ENCODE measurements around the gene ZNF276. TPM values are rescaled to one million over a fixed set of nuclear protein-coding genes. Genes with fewer than 3 reads are reported as not detected.
"Not testable (repeated sequence)": the region's sequence is repeated elsewhere in the genome, so short reads cannot be mapped to it uniquely, and the experiment has no call there.

ZNF276 gene
- polyA plus RNA-seq, 10 donors = 16.6 to 25.5 (median 21.9) TPM

DNA sequence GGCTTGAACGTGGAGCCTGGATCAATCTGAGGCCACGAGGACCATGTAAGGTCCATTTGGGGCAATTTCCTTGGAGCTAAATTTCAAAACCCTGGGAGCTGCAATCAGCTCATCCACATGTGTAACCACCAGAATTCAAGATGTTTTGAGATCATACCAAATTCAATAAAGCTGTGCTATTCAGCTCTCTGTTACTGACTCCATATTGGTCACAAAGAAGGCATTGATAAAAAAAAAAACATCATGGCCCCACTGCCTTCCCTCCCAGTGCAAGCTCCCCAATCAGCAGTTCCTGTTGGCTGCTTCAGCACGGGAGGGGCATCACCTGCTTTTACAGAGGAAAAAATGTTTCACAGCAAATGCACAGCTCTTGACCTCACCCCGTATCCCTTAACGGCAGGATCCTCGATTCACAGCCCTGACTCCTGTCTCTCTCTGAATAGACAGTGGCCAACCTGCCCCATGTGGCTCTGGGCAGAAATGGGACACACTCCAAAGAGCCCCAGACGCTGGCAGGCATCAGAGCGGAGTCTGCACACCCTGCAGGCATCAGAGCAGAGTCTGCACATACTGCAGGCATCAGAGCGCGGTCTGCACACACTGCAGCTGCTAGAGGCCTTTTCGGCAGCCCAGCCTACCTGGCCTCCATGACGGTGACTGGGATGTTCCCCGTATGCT lies 58.0 kb downstream of the ZNF276 start:
- DNase-seq = no peak

GRCh38 chr16:89779909-89780305 lies 58.6 kb downstream of the ZNF276 start:
- no peak for DNase-seq

DNA sequence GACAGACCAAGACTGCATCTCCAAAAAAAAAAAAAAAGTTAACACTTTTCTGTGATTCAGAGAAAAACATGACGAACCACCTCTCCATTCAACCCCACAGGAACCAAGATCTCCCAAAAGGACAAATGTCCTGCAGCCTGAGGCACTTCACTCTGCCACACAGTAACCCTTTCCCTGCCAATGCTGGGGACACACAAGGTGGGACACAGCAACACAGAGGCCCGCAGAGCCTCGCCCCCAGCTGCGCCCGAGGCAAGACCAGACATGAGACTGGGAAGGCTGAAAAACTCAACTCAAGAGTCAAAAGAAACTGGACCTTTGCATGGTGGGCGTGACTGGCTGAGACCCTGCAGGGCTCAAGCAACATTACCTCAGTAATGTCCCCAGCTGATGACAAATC lies 61.2 kb downstream of the ZNF276 start:
- DNase-seq = no peak

- DNase-seq = not testable (repeated sequence)
Measured at GRCh38 chr16:89783952-89784351, 62.6 kb downstream of the ZNF276 start.

DNA sequence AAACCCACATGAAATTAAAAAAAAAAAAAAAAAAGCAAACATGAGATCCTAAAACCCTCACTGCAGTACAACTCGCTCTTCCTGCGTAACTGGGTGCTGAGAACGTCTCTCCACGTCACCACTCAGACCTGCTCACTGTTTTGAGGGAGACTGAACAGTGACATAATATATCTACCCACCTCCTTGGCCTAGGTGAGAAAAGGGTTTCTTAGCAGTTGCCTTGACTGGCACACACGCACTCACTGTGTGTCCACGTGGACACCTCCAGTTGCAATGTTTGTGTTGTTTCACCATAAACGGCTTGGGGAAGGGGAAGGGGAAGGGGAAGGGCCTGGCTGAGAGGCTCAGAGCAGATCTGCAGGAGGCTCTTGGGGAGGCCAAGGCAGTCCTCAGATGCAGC lies 63.1 kb downstream of the ZNF276 start:
- no peak for DNase-seq

- DNase-seq = no peak
Measured at GRCh38 chr16:89785523-89786155, 64.3 kb downstream of the ZNF276 start.

DNA sequence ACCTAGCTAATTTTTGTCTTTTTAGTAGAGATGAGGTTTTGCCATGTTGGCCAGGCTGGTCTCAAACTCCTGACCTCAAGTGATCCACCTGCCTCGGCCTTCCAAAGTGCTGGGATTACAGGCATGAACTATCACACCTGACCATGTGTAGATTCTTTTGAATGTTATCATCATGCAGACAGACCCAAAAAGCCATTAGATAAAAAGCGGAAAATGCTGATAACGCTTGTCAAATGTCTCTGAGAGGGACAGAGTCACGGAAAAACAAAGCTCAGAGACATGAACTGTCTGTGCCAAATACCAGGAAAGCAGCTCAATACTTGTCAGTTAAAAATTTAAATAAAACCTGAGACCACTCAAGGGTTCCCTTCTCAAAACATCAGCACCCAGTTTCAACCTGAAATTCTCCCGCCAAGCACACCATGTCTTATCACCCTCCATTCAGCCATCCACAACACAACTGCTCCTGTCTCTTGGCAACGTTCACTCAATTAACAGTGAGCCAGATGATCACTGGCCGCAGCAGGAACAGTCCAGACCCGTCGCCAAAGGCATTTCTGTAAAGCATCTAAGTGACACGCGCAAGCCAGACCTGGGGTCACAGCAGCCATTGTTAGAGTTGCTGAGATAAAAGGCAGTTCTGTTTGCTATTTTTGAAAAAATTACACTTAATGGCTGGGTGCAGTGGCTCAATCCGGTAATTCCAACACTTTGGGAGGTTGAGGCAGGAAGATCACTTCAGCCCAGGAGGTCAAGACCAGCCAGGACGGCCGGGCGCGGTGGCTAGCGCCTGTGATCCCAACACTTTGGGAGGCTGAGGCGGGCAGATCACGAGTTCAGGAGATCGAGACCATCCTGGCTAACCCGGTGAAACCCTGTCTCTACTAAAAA lies 65.4 kb downstream of the ZNF276 start:
- DNase-seq = no peak

GRCh38 chr16:89787365-89787805 lies 66.0 kb downstream of the ZNF276 start:
- no peak for DNase-seq

Other genes starting within 250 kb of the ZNF276 start
- 10 to 100 TPM; 51.5 to 76.1 (median 59.4) TPM for gene ANKRD11, start 231.0 kb upstream of the ZNF276 start, polyA plus RNA-seq (ENCODE audit: insufficient read length in 10 of 10)
- gene SPG7, start 213.1 kb upstream of the ZNF276 start, polyA plus RNA-seq (ENCODE audit: insufficient read length in 10 of 10) = 10 to 100 TPM; 43.5 to 93.9 (median 63.4) TPM
- 1,000 to 10,000 TPM; 2,542 to 4,784 (median 3,744) TPM for gene RPL13, start 160.9 kb upstream of the ZNF276 start, polyA plus RNA-seq (ENCODE audit: insufficient read length in 10 of 10)
- under 1 TPM in 7 of 10 donors, not detected in 3; 0.23 to 0.59 (median 0.33) TPM for gene CPNE7, start 145.8 kb upstream of the ZNF276 start, polyA plus RNA-seq (ENCODE audit: insufficient read length in 10 of 10)
- gene DPEP1, start 107.9 kb upstream of the ZNF276 start, polyA plus RNA-seq (ENCODE audit: insufficient read length in 10 of 10) = 1 to 10 TPM in 4 of 10 donors, under 1 TPM in 6; 0.18 to 2.1 (median 0.94) TPM
- gene CHMP1A, start 63.8 kb upstream of the ZNF276 start, polyA plus RNA-seq (ENCODE audit: insufficient read length in 10 of 10) = 10 to 100 TPM; 37.2 to 52.6 (median 46.5) TPM
- 1 to 10 TPM; 3.0 to 6.1 (median 4.2) TPM for gene SPATA33, start 63.7 kb upstream of the ZNF276 start, polyA plus RNA-seq (ENCODE audit: insufficient read length in 10 of 10)
- gene CDK10, start 34.8 kb upstream of the ZNF276 start, polyA plus RNA-seq (ENCODE audit: insufficient read length in 10 of 10) = 10 to 100 TPM; 33.8 to 67.4 (median 45.5) TPM
- 1 to 10 TPM in 9 of 10 donors, under 1 TPM in 1; 1.00 to 3.5 (median 2.1) TPM for gene SPATA2L, start 19.8 kb upstream of the ZNF276 start, polyA plus RNA-seq (ENCODE audit: insufficient read length in 10 of 10)
- 10 to 100 TPM in 4 of 10 donors, 1 to 10 TPM in 6; 7.4 to 12.4 (median 9.9) TPM for gene VPS9D1, start 639 bp upstream of the ZNF276 start, polyA plus RNA-seq (ENCODE audit: insufficient read length in 10 of 10)
- gene FANCA, start 95.1 kb downstream of the ZNF276 start, polyA plus RNA-seq (ENCODE audit: insufficient read length in 10 of 10) = 10 to 100 TPM; 11.3 to 21.8 (median 14.8) TPM
- gene SPIRE2, start 106.9 kb downstream of the ZNF276 start, polyA plus RNA-seq (ENCODE audit: insufficient read length in 10 of 10) = 1 to 10 TPM; 1.6 to 4.9 (median 2.7) TPM
- 100 to 1,000 TPM in 5 of 10 donors, 10 to 100 TPM in 5; 83.4 to 121 (median 99.3) TPM for gene TCF25, start 152.1 kb downstream of the ZNF276 start, polyA plus RNA-seq (ENCODE audit: insufficient read length in 10 of 10)
- 1 to 10 TPM in 9 of 10 donors, under 1 TPM in 1; 0.90 to 3.0 (median 1.8) TPM for gene MC1R, start 197.3 kb downstream of the ZNF276 start, polyA plus RNA-seq (ENCODE audit: insufficient read length in 10 of 10)
- gene TUBB3, start 201.8 kb downstream of the ZNF276 start, polyA plus RNA-seq (ENCODE audit: insufficient read length in 10 of 10) = 10 to 100 TPM in 3 of 10 donors, 1 to 10 TPM in 7; 4.5 to 14.5 (median 8.7) TPM
- 10 to 100 TPM; 24.1 to 40.4 (median 32.2) TPM for gene DEF8, start 227.2 kb downstream of the ZNF276 start, polyA plus RNA-seq (ENCODE audit: insufficient read length in 10 of 10)